8988T (cell line): ENCODE results near the gene KIAA1755.
A peak's percentile ranks its signal among the peaks of the same experiment; 100 is the strongest.

Source experiments
- DNase-seq: peaks from one replicate; pipeline ENCODE4 v3.0.0; 2011

The KIAA1755 gene

DNA sequence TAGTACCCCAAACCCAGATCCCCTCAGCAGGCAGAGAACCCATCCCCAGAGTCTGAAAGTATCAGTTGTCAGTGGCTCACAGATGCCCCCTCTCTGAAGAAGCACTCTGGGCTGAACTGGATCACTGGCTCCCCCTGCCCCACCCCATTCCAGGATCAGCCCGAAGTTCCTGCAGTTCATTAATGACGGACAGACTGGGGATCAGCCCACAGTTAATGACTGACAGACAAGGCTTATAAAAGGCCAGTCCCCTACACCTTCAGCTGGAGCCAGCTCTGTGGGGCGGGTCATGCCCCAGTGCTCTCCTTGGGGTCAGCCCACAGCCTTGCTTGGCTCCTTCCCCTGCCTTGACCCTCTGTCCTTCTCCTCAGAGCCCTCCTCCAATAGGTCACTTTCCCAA lies 21.7 kb downstream of the KIAA1755 start:
- DNase-seq: no peak

DNA sequence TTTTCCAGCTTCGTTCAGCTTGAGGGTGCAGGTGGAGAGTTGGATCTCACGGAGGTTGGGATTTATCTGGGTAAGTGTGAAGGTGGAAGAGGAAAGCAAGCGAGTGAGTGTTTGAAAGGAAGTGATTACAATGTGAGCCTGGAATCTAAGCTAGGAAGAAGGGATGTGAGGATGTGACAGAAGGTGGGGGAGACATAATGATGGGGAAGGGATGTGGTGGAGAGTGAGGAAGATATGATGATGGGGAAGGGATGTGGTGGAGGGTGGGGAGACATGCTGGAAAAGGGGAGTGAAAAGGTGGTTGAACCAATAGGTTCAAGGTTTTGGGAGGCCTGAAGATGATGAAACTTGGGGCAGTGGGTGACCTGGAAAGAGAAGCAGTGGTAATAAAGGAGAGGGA lies 23.2 kb downstream of the KIAA1755 start:
- no peak for DNase-seq

DNA sequence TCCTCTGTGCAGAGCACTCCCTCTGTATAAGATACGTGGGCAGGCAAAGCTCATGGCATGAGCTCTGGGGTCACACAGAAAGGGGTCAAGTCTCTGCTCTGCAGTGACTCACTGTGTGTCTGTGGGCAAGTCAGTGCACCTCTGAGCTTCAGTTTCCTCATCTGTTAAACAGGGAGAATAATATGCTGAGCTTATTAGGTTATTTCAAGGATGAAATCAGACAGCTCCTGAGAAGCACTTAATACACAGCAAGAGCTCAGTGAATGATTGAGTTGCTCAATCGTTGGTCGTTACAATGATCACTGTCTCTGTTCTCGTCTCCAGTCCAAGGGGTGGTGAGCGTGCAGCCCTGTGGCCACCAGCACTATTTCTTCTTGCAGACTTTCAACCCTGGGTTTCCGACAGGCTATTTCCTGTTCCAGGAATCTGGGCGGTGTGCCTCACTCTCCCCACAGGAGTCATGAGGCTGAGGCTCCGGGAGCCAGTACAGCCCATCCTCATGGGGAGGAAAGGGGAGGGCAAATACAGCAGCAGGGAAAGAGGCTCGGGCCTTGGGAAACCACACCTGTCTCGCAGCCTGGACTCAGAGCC lies 28.9 kb downstream of the KIAA1755 start:
- DNase-seq: no peak

DNA sequence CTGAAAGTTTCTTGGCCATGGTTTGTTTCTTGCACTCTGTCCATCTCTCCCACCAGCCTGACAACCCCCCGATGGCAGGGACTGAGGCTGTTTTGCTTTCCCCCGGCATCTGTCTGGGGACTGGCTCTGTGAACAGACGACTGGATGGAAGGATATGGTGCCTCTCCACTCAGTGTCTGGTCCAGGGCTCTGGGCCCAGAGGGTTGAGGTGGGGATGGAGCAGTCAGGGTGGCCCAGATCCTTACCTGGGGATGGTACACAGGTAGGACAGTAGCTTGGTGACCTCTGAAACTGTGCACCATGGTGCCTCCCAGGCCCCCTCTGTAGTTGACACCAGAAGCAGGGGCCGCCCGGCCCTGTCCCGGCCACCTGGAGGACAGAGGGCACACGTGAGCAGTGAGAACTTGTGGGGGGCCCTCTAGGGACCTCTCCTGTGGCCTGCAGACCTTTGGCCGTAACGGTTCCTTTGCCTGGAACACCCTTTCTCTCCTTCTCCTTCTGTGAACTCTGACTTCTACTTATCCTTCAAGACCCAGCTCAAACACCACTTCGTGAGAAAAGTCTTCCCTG lies 29.5 kb downstream of the KIAA1755 start:
- DNase-seq: no peak

DNA sequence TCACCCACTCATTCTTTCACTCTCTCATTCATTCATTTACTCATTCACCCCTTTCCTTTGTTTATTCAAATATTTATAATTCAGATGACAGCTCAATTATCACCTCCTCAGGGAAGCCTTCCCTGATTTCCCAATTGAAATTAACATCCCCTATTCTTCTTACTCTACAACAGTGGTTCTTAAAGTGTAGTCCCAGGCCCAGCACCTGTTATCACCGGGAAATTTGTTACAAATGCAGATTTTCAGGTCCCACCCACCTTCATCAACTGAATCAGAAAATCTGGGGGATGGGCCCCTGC lies 30.3 kb downstream of the KIAA1755 start:
- DNase-seq: no peak

DNA sequence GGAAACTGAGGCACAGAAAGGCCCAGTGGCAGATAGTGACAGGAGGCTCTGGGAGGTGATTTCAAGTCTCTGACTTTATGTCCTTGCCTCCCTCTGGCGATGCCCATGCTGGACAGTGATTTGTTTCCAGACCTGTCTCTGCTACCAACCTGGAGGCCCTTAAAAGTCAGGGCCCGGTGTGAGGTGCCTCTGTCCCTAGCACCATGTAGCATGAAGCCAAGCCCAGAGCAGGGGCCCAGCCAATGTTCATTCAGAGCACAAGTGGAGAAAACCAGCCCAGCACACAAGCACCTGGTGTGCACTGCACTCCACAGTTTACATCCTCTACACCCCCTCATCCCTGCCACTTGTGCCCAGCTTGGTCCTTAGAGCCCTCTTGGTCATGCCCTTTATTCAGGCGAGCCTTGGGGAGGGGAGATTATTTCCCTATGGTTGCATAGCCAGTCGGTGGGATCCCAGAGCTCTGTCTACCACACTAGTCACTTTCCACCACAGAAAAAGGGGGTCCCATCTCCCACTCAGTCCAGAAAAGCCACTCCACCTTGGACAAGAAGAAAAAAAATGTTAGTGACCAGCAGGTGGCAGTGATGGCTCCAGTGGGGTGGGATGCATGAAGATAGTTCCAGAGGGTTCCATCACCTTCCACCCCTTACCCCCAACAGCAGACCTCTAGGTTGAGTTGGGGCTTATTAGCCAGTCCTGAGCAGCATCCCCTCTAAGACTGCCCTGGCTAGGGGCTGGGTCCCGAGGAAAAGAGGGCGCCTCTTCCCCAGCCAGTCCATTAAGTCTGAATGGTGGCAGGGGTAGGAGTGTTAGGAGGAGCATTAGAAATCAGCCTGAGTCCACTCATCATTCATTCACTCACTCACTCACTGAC lies 30.9 kb downstream of the KIAA1755 start:
- no peak for DNase-seq

DNA sequence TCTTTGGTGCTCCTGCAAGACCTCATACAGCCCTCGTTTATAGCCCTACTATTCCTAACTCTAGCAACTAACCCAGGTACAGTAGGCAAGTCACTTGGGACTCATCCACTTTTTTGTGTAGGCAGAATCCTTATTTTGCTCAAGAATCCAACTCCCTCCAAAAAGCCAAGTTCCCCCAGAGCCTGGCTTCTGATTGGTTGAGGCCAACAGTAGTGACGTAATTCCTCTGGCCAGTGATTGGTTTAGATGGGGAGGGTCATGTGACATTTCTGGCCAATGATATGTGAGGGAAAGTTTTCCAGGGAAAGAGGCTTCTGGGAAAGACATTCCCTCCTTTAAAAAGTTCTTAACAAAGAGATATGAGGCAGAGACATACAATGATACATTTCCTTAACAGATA lies 32.1 kb downstream of the KIAA1755 start:
- no peak for DNase-seq

DNA sequence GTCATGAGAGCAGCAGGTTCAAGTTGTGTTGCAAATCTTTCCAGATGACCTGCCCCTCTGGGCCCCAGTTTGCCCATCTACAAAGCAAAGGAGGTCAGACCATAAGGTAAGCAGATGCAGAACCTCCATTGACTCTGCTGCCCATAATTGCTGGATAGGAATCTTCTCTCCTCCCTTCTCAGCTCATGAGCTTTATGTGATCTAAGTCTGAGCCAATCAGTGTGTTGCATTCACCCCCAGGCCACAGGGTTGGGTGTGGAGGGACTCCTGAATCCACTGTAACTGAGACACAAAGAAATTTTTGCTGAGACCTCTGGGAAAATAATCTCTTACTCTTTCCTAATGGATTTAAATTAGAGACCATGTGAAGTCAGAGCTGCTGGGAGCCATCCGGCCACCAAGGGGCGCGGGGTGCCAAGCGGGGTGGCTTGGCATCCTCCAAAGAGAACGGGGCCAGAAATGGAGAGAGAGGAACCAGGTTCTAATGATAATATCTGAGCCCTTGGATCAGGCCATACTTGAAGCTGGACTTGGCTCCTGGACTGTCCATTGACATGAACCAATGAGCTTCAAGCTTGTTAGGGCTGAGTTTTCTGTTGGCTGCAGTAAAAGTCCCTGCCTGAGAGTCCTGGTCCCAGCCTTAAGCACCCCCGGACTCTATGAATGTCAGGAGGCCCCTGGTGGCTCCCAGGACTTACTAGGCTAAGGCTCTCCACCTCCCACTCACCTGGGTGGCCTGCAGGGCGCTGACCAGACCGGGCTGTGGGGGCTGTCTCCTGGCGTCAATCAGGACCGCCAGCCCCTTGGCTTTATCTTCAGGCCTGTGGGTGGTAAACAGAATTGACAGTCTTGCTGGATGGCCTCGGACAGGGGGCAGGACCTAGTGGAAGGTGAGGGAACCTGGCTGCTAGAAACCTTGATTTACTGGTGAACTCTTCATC lies 32.8 kb downstream of the KIAA1755 start:
- DNase-seq: no peak

DNA sequence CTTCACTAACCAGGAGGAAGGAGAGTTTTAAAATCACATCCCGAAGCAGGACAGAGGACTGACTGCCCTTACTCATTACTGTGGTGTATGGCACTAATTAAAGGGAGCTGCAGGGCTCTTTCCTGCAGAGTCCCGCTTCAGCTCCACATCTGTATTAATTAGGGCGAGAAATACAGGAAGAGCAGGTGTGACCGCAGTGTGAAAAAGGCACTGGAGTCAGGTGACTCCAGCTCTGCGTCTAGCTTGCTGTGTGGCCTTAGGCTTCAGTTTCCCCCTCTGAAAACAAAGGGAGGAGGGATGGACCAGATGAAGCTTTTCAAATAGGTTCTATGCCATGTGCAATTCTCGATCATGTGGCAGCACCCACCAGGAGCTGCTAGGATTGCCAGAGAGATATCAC lies 34.0 kb downstream of the KIAA1755 start:
- no peak for DNase-seq

DNA sequence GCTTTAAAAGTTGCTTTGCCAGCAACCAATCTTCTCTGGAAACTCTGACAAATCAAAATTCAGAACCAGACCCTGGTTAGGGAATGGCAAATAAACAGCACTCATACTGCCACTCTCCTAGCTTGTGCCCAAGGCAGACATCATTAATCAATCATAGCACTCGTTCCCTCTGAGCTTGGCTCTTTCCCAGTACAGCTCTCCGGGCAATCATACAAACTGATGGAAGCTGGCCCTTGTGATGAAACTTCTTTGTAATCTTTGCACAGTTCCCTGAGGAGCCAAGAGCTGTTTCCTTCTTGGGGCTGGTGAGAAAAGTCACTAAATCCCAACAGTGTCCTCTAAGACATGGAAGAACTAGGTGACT lies 34.7 kb downstream of the KIAA1755 start:
- no peak for DNase-seq

DNA sequence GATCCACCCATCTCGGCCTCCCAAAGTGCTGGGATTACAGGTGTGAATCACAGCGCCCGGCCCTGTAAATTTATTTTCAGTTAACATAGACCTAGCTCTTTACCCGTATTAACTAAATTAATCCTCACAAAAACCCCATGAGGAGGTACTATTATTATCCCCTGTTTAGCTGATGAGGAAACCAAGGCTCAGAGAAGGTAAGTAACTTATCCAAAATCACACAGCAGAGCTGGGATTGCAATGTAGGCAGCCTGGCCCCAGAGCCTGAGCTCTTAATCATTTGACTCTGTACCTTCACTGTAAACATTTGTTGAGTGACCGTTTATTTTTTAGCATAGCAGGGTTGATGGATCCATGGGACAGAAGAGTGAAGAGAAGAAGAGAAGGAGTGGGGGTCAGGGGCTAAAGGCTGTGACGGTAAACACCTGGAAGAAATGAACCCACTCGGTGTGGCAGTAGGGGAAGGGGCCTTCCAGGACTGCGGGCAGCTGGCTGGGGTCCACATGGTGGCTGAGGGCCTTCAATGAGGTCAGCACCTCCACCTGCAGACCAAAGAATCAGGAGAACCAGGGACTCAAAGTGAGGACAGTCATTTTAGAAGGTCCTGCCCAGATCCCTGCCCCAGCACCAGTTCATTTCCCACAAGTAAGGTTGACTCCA lies 35.2 kb downstream of the KIAA1755 start:
- no peak for DNase-seq

DNA sequence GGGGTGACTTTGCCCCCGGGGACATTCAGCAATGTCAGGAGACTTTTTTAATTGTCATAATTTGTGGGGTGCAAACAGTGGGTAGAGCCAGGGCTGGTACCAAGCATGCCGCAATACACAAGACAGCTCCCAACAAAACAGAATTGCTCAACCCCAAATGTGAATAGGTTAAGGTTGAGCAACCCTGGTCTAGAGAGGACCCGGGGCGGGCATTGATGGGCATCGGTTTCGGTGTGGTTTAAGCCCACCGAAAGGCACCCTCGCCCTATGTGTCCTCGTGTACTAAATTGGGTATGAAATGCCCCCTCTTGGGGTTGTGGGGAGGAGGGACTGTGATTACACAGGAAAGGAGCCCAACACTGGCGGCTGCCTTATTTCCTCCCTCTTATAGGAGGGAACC lies 36.0 kb downstream of the KIAA1755 start:
- no peak for DNase-seq

DNA sequence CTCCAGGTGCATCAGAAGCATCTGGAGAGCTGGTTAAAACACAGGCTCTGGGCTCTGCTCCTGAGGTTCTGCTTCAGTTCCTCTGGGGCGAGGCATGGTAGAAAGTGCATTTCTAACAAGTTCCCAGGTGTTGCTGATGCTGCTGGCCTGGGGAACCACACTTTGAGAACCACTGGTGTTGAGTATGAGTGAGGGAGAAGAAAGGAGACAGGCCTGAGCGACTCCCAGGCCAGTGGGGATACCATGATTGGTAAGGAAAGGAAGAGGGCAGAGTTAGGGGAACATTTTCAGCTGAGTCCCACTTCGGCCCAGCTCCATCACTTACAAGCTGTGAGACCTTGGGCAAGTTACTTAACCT lies 36.8 kb downstream of the KIAA1755 start:
- no peak for DNase-seq

DNA sequence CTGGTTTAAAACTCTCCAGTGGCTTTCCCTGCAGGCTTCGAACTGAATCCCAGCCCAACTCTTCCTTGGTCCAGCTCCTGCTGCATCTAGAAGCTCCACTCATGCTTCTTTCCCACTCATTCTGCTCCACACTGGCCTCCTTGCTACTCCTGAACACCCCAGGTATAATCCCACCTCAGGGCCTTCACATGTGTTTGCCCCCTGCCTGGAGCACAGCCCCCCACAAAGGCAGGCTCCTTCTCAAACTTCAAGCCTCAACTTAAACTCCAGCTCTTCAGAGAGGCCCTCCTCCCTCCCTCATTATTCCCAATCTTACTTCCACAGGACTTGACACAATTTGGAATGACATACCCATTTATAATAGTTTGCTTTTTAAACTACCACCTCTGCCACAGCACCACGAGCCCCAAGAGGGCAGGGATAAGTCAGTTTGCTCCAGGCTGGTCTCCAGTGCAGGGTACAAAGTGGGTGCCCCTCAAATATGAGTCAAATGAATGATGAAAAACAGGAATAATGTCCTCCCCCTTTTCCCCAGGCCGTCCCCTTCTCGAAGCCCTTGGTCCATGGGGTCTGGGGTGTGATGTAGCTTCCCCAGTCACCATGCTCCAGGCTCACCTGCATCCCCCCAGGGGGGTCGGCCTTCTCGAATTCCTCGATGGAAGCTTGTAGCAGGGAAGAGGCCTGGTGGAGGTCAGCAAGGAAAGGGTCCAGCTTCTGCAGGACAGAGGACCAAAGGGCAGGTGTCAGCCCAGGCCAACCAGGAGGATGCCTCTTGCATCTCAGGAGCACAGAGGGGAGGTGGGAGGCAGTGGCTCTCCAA lies 37.4 kb downstream of the KIAA1755 start:
- no peak for DNase-seq

DNA sequence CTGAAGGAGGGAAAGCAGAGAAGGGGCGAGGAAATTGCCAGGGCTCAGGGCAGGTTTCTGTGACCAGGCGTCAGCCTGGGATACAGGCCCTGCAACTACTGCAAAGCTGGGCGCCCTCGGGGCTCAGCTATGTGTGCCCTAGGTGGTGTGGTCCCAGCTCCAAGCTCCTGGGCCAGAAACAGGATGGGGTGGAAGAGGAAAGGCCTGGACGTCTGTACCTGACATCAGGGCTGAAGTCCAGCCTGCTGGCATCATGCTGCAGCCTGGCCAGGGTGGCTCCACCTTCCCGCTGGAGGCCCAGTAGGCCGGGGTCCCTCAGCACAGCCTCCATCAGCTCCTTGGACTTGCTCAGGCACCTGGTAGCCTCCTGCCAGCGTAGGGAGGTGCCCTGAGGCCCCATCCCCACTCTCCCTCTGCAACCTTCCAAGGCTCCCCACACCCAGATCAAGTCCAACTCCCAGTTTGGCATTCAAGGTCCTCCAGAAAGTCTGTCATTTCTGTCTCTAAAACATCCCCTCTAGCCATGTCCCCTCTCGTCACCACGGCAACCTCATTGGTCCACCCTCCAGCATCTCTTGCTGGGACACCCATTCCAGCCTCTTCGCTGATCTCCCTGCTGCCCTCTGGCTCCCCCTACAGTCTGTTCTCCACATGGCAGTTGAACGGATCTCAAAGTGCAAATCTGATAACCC lies 38.2 kb downstream of the KIAA1755 start:
- DNase-seq: peak; percentile 86

DNA sequence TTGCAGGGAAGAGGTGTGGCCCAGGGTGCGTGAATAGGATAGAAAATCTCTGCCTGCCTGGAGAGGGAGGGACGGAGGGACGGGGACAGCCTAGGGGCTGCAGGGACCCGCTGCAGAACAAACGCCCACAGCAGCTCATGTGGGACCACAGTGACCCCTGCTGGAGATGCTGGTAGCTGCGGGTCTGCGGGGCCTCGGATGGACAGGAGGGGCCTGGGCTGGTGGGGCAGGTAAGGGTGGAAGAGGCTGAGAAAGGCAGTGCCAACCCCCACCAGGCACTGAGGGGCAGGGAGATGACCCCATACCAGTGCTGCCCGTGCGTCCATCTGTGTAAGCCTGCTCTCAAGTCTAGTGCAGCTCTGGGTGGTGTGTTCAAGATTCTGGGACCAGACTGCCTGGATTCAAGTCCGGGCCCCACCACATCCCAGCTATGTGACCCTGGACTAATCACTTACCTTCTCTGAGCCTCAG lies 39.4 kb downstream of the KIAA1755 start:
- DNase-seq: peak; percentile 97

DNA sequence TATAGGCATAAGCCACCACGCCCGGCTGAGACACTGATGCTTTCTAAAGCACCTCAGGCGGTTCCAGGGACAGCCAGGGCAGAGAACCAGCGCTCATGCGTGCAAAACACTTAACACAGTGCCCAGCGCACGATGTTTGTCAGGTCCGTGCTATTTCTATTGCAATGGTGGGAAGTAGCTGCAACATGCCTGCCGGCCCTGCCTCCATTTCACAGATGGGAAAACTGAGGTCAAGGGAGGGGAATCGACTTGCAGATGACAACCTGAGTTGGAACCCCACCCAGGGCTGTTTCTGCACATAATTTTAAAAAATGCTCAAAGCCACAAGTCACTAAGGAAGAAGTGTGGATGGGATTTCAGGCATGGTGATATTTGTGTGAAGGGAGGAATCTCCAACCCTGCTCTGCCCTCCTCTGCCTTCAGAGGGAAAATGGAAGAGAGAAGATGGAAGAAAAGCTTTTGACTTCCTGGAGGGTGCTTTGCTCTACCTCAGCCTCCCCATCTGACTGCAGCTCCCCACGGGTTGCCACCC lies 39.9 kb downstream of the KIAA1755 start:
- no peak for DNase-seq

DNA sequence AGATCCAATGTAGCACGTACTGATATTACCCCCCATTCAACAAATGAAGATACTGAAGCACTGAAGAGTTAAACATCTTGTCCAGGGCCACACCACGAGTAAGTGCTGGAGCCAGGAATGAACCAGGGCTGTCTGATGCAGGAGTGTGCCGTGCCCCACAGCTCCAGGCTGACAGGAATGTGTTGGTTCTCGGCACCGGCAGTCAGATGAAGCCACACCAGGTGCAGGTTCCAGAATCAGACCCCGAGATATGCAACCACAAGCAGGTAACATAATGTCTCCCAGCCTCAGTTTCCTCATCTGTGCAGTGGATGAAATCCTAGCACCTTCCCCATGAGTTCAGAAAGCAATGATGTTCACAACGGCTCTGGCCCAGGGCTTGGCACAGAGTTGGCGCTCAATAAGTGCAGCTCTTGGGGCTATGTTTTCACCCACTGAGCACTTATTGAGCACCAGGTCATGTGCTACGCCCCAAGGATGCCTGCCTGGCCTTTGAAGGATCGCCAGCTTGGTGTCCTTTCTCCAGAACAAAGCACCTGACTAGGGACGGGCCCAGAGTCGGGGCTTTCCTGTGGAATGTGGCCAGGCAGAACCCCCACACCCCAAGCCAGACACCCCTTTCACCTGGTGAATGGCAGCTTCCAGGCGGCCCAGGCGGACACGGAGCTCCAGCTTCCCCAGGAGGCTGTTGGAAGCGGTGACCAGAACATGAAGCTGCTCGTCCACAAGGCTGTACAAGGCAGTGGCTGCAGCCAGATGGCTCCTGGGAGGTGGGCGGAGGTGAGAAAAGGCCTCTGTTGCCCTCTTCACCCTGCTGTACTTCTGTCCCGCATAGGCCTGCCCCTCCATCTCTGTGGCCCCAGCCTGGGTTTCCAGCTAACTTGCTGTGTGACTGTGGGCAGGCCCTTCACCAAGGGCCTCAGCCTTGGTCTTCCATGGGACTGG lies 41.3 kb downstream of the KIAA1755 start:
- no peak for DNase-seq

DNA sequence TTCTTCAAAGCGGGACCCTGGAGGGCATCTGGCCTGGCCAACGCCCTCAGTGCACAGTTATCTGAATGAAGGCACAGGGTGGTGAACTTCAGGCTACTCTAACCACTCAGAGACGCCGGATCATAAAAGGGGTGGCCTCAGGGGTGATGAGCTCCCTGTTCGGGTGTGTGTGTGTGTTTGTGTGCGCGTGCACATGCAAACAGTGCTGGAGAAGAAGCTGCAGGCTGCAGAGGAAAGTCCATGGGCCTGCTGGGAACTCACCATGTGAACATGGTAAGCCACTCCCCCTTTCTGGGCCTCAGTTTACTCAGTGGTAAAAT lies 42.0 kb downstream of the KIAA1755 start:
- DNase-seq: no peak
